Upper lobe of left lung (tissue), 6 donors: ENCODE measurements around the gene NOL6. TPM values are rescaled to one million over a fixed set of nuclear protein-coding genes. Genes with fewer than 3 reads are reported as not detected.
A peak's percentile ranks its signal among the peaks of the same experiment; 100 is the strongest.

Source experiments
- ATAC-seq, 2 donors: fragments of 200-7000 bp; cut with Tn5 transposase; one replicate each; pipeline ENCODE4 v1.9.1; 2022; ENCODE audit warnings: mild to moderate bottlenecking in 2 of 2, moderate library complexity in 2 of 2; ENCODE audit not compliant: low FRiP score in 2 of 2
- DNase-seq, 2 donors: peaks; one replicate each; pipeline ENCODE4 v3.0.0-alpha.2; 2019 to 2020
- H3K27ac ChIP-seq, 4 donors: fragments of 200-600 bp; sonication (generic); one replicate each; pipeline ENCODE4 v1.5.1; 2016 to 2019
- H3K27me3 ChIP-seq, 4 donors: fragments of 200-600 bp; sonication (generic); one replicate each; pipeline ENCODE4 v1.5.1; 2017 to 2019
- H3K36me3 ChIP-seq, 4 donors: fragments of 200-600 bp; sonication (generic); one replicate each; pipeline ENCODE4 v1.5.1; 2016 to 2019
- H3K4me1 ChIP-seq, 4 donors: fragments of 200-600 bp; sonication (generic); one replicate each; pipeline ENCODE4 v1.5.1; 2018 to 2019
- H3K4me3 ChIP-seq, 4 donors: fragments of 200-600 bp; sonication (generic); one replicate each; pipeline ENCODE4 v1.5.1; 2017 to 2019; ENCODE audit warnings: mild to moderate bottlenecking in 2 of 4, moderate library complexity in 1 of 4
- H3K9me3 ChIP-seq, 4 donors: fragments of 200-600 bp; sonication (generic); one replicate each; pipeline ENCODE4 v1.5.1; 2018 to 2019
- CTCF ChIP-seq, 6 experiments: fragments of 450-650 bp in 4 of 6; fragments of 200-600 bp in 2 of 6; sonication (generic) in 2 of 6; IDR thresholded peaks; one replicate each; pipeline ENCODE4 v1.5.1; 2016 to 2019; ENCODE audit warnings: antibody characterized with exemption in 6 of 6
- EP300 ChIP-seq, 4 donors: sonication (generic); formaldehyde crosslinking; IDR thresholded peaks; one replicate each; pipeline ENCODE4 v1.5.1; 2017; ENCODE audit warnings: antibody characterized with exemption in 4 of 4, control low read depth in 2 of 4
- POLR2A ChIP-seq, 4 donors: fragments of 450-650 bp; IDR thresholded peaks; one replicate each; pipeline ENCODE4 v1.5.1; 2016 to 2017; ENCODE audit warnings: antibody characterized with exemption in 4 of 4, mild to moderate bottlenecking in 2 of 4
- POLR2AphosphoS5 ChIP-seq, 2 donors: sonication (generic); formaldehyde crosslinking; IDR thresholded peaks; one replicate each; pipeline ENCODE4 v1.5.1; 2017; ENCODE audit warnings: antibody characterized with exemption in 2 of 2
- WGBS, 2 donors: methylation state at CpG; one replicate each; pipeline ENCODE4 v1.1.5; 2017 to 2018; 5-methylcytosine and 5-hydroxymethylcytosine counted together
- total RNA-seq, 6 donors: library from RNA; depleted of rRNA in 4 of 6; stranded (reverse); fragments of >200 nt in 4 of 6; gene quantifications; one replicate each; pipeline versions ENCODE4 v1.1.0 to v1.2.1, GENCODE V29; 2016 to 2021
- donor health status: DM: no; HTN: no; CAD: no; lungs with moderate emphysema.
- donor health status: DM: no; HTN: yes; CAD: no; lungs with severe emphysema.

Gene NOL6
- total RNA-seq, 6 donors from 2014 or later, result 17.8 to 47.6 (median 31.9) TPM

- no peaks in the 10 kb centered on the region for H3K27me3 ChIP-seq
- peaks cover 0 to 14% (median 10%) of the 10 kb centered on the region in 4 donors for H3K36me3 ChIP-seq
- no peak for ATAC-seq
- H3K9me3 ChIP-seq, result no peaks in the 10 kb centered on the region
- H3K27ac ChIP-seq, result peak overlapping the region in 1 of 4 donors; percentile 40
- 71 to 83% methylated on average over 8 to 9 of the region's 10 CpGs for WGBS, 2 donors
- peak overlapping the region in 1 of 4 donors; percentile 13 for H3K4me3 ChIP-seq
- TF ChIP-seq CTCF (IDR thresholded peaks at IDR 0.05) (no peak), POLR2AphosphoS5 (IDR thresholded peaks at IDR 0.05) (no peak), EP300 (IDR thresholded peaks at IDR 0.05) (no peak), POLR2A (IDR thresholded peaks at IDR 0.05) (no peak)
- DNase-seq, result no peak
- peaks cover 14 to 47% (median 41%) of the 10 kb centered on the region in 4 donors for H3K4me1 ChIP-seq
These were observed 30.1 kb downstream of the NOL6 start for GRCh38 chr9:33443464-33444154.

- TF ChIP-seq EP300 (IDR thresholded peaks at IDR 0.05) (no peak), POLR2AphosphoS5 (IDR thresholded peaks at IDR 0.05) (no peak), CTCF (IDR thresholded peaks at IDR 0.05) (no peak), POLR2A (IDR thresholded peaks at IDR 0.05) (no peak)
- ATAC-seq (no peak), DNase-seq (no peak)
- H3K36me3 ChIP-seq, result peaks cover 0 to 14% (median 10%) of the 10 kb centered on the region in 4 donors
- H3K4me1 ChIP-seq, result peaks cover 12 to 44% (median 39%) of the 10 kb centered on the region in 4 donors
- no peak overlapping the region for H3K4me3 ChIP-seq
- no peaks in the 10 kb centered on the region for H3K9me3 ChIP-seq
- peak overlapping the region in 1 of 4 donors; percentile 40 for H3K27ac ChIP-seq
- no peaks in the 10 kb centered on the region for H3K27me3 ChIP-seq
- WGBS, 2 donors, result 79 to 88% methylated on average over 9 of the region's 9 CpGs
These were observed 30.7 kb downstream of the NOL6 start for GRCh38 chr9:33443047-33443446.

- peak in 1 of 2 donors; percentile 70 for DNase-seq
- 94 to 95% methylated on average over 12 to 15 of the region's 15 CpGs for WGBS, 2 donors
- no peak for ATAC-seq
- Histone ChIP-seq H3K36me3 (peaks cover 0 to 14% (median 10%) of the 10 kb centered on the region in 4 donors), H3K4me1 (peaks cover 8 to 44% (median 32%) of the 10 kb centered on the region in 4 donors), H3K9me3 (no peaks in the 10 kb centered on the region), H3K27ac (peak overlapping the region in 1 of 4 donors; percentile 40), H3K27me3 (no peaks in the 10 kb centered on the region), H3K4me3 (no peak overlapping the region)
- TF ChIP-seq EP300 (IDR thresholded peaks at IDR 0.05) (no peak), POLR2AphosphoS5 (IDR thresholded peaks at IDR 0.05) (no peak), CTCF (IDR thresholded peaks at IDR 0.05) (no peak), POLR2A (IDR thresholded peaks at IDR 0.05) (no peak)
These were observed 31.6 kb downstream of the NOL6 start for GRCh38 chr9:33442125-33442524.

GRCh38 chr9:33440609-33441008, 33.1 kb downstream of the NOL6 start:
- Histone ChIP-seq H3K27ac (no peak overlapping the region), H3K4me1 (peaks cover 0 to 37% (median 23%) of the 10 kb centered on the region in 4 donors), H3K9me3 (no peaks in the 10 kb centered on the region), H3K27me3 (no peaks in the 10 kb centered on the region), H3K4me3 (no peak overlapping the region), H3K36me3 (peaks cover 0 to 14% (median 10%) of the 10 kb centered on the region in 4 donors)
- TF ChIP-seq POLR2A (IDR thresholded peaks at IDR 0.05), result no peak
- TF ChIP-seq POLR2AphosphoS5 (IDR thresholded peaks at IDR 0.05), result no peak
- TF ChIP-seq EP300 (IDR thresholded peaks at IDR 0.05), result no peak
- TF ChIP-seq CTCF (IDR thresholded peaks at IDR 0.05), result no peak
- no peak for DNase-seq
- ATAC-seq, result no peak
- 100% methylated on average over 1 of the region's 1 CpG for WGBS, 2 donors
